Lower lobe of right lung (tissue), 2 donors: ENCODE results near the gene ANKLE1. TPM values are rescaled to one million over a fixed set of nuclear protein-coding genes. Genes with fewer than 3 reads are reported as not detected.

Experiments used
- ATAC-seq, 2 donors: fragments of 200-7000 bp; cut with Tn5 transposase; one replicate each; pipeline ENCODE4 v1.9.1; 2020 to 2022; ENCODE audit warnings: mild to moderate bottlenecking in 2 of 2, moderate library complexity in 2 of 2
- DNase-seq: peaks from one replicate; pipeline ENCODE4 v3.0.0-alpha.2; 2020
- H3K27ac ChIP-seq: fragments of 200-600 bp; one replicate; pipeline ENCODE4 v1.8.0; 2022
- H3K27me3 ChIP-seq: fragments of 200-600 bp; one replicate; pipeline ENCODE4 v1.8.0; 2022; ENCODE audit warnings: low read depth
- H3K36me3 ChIP-seq: fragments of 200-600 bp; one replicate; pipeline ENCODE4 v1.8.0; 2022; ENCODE audit warnings: mild to moderate bottlenecking
- H3K4me1 ChIP-seq: fragments of 200-600 bp; one replicate; pipeline ENCODE4 v1.8.0; 2022
- H3K4me3 ChIP-seq: fragments of 200-600 bp; one replicate; pipeline ENCODE4 v1.8.0; 2022; ENCODE audit warnings: mild to moderate bottlenecking
- H3K9me3 ChIP-seq: fragments of 200-600 bp; one replicate; pipeline ENCODE4 v1.8.0; 2022
- intact Hi-C: fragments of 100-400 bp; cut with DNase I; formaldehyde crosslinking; loops from one replicate; pipeline ENCODE4 v1.11.0; 2022
- total RNA-seq: library from RNA; stranded (reverse); fragmentation: NEBNext Ultra II Directional; extraction: Animal tissue kit (Norgen Biotek cat#: 25700); gene quantifications from one replicate; pipeline ENCODE4 v1.2.1, GENCODE V29; 2021
- TF ChIP-seq, protein P1 (sequence below): fragments of 200-600 bp; IDR thresholded peaks from one replicate; pipeline ENCODE4 v1.8.0; 2022; ENCODE audit warnings: antibody characterized with exemption, mild to moderate bottlenecking
- donor health status: DM: no; HTN: yes; CAD: no; lungs with severe emphysema.

Gene ANKLE1
- total RNA-seq, 1 donor from 2014 or later: 0.92 TPM

DNA sequence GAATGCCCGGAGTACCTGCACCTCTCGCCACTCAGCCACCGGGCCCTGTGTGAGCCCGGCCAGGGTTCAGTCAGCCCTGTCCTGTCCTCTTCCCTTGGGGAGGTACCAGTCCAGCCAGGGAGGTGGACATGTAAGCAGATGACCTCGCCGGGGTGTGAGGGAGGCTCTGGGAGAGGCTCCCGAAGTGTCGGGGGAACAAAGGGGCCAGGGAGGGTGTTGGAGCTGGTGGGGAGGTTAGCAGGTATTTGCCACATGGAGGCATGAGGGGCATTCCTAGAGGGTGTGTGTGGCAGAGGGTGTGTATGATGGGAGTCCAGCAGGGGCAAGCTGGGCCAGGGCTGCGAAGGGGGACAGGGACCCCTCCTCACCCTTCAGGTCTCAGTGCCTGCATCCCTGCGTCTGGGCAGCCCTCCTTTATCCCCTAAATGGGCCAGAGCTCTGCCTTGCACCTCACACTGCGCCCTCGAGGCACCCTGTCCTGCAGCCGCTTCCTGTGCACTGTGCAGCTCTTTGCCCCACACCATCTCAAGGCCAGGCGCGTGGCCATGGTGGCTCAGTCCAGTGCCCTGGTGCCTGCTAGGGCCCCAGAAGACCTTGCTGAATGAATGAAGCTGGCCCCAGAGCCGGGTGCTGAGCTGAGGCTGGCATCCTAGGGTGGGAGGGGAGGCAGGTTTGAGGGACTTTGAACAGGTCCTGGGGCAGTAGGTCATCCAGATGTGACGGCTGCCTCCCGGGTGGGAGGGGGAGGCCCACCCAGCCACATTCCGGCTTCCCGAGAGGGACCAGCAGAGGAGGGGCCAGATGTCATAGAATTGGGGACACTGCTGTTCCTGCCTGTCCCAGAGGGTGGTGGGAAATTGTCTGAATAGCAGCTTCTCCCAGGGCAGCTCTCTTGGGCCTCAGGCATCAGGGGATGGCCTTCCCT, 30.8 kb downstream of the ANKLE1 start:
- DNase-seq (no peak), ATAC-seq (no peak)
- no peaks in the 10 kb centered on the region for H3K9me3 ChIP-seq
- H3K27me3 ChIP-seq: no peaks in the 10 kb centered on the region
- no peak overlapping the region for H3K4me3 ChIP-seq
- TF ChIP-seq, protein P1, sequence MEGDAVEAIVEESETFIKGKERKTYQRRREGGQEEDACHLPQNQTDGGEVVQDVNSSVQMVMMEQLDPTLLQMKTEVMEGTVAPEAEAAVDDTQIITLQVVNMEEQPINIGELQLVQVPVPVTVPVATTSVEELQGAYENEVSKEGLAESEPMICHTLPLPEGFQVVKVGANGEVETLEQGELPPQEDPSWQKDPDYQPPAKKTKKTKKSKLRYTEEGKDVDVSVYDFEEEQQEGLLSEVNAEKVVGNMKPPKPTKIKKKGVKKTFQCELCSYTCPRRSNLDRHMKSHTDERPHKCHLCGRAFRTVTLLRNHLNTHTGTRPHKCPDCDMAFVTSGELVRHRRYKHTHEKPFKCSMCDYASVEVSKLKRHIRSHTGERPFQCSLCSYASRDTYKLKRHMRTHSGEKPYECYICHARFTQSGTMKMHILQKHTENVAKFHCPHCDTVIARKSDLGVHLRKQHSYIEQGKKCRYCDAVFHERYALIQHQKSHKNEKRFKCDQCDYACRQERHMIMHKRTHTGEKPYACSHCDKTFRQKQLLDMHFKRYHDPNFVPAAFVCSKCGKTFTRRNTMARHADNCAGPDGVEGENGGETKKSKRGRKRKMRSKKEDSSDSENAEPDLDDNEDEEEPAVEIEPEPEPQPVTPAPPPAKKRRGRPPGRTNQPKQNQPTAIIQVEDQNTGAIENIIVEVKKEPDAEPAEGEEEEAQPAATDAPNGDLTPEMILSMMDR: no peak
- no peak overlapping the region for H3K27ac ChIP-seq
- intact Hi-C loops: no loop called here
- H3K36me3 ChIP-seq: peaks cover 34% of the 10 kb centered on the region
- H3K4me1 ChIP-seq: peaks cover 26% of the 10 kb centered on the region

DNA sequence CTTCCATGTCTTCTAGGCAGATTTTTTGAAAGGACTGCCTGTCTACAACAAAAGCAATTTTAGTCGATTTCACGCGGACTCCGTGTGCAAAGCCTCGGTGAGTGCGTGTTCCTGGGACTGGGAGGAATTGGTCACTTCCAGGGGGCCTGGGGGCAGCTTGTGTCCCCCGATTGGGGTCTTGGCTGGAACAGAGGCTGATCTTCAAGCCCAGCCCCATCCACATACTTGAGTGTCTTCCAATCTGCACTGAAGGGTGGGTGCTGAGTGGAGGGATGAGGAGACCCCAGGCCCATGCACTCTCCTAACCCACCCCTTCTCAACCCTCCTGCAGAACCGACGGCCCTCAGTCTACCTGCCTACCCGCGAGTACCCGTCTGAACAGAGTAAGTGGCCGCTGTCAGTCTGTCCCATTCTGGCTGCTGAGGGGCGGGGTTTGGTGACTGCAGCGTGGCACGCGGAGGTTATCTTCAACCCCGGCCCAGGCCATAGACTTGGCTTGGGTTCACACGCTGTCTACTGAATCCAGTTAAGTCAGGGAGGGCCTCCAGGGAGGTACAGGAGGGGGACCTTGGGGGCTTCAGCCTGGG, 32.4 kb downstream of the ANKLE1 start:
- Histone ChIP-seq H3K9me3 (no peaks in the 10 kb centered on the region), H3K4me3 (no peak overlapping the region), H3K27me3 (no peaks in the 10 kb centered on the region), H3K27ac (no peak overlapping the region), H3K36me3 (peaks cover 38% of the 10 kb centered on the region), H3K4me1 (peaks cover 26% of the 10 kb centered on the region)
- DNase-seq (no peak), ATAC-seq (no peak)
- intact Hi-C loops: no loop called here
- TF ChIP-seq, protein P1: no peak

DNA sequence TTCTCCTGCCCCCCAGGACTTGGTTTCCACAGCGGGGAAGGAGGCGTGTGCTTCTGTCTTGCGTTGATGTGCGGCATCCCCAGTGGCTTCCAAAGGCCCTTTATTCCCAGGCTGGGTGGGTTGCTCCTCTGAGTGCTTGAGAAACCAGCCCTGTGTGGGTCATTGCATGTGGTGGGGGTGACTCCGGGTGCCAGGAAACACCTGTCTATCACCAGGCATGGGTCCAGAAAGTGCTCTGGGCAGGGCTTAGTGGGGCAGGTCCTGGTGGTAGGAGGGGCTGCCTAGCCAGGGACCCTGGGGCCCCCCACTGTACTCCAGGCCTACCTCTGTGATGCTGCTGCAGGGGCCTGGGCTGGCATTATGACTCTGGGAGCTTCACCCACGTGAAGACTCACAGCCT, 37.3 kb downstream of the ANKLE1 start:
- H3K27ac ChIP-seq: no peak overlapping the region
- peaks cover 59% of the 10 kb centered on the region for H3K36me3 ChIP-seq
- no peaks in the 10 kb centered on the region for H3K27me3 ChIP-seq
- no peaks in the 10 kb centered on the region for H3K4me1 ChIP-seq
- ATAC-seq: no peak
- no peak overlapping the region for H3K4me3 ChIP-seq
- DNase-seq: no peak
- H3K9me3 ChIP-seq: no peaks in the 10 kb centered on the region
- intact Hi-C loops: no loop called here
- TF ChIP-seq, protein P1: no peak

DNA sequence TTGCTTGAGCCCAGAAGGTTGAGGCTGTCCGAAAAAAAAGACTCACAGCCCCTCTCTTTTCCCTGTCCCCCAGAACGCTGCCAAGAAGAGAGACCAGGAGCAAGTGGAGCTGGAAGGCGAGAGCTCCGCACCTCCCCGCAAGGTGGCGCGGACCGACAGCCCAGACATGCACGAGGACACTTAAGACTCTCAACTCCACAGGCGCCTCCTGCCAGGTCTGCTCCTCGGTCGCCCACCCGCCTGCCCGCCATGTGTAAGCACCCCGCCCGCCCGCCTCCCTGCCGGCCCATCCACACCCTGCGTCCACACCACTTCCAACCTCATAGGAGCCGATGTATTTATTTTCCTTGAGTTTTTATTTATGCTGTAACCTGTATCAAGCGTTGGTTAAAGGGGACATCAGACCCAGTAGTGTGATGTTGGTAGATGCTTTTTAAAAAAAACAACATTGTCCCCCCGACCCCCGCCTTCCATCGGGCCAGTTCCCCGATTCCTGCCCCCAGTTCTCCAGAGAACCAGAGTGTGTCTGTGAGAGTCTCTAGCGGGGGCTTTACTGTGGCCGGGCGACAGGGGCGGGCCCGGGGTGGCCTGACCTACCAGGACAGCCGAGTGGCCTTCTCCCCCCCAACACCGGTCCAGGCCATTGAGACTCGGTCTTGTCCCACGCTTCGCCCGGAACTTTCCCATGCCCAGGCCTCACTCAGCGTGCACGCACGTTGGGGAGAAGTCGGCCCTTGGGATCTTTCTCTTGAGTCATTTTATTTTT, 38.0 kb downstream of the ANKLE1 start:
- H3K9me3 ChIP-seq: no peaks in the 10 kb centered on the region
- H3K27me3 ChIP-seq: no peaks in the 10 kb centered on the region
- no peak overlapping the region for H3K27ac ChIP-seq
- intact Hi-C loops: no loop called here
- ATAC-seq: no peak
- TF ChIP-seq, protein P1: no peak
- H3K4me1 ChIP-seq: no peaks in the 10 kb centered on the region
- peaks cover 52% of the 10 kb centered on the region for H3K36me3 ChIP-seq
- no peak for DNase-seq
- no peak overlapping the region for H3K4me3 ChIP-seq

DNA sequence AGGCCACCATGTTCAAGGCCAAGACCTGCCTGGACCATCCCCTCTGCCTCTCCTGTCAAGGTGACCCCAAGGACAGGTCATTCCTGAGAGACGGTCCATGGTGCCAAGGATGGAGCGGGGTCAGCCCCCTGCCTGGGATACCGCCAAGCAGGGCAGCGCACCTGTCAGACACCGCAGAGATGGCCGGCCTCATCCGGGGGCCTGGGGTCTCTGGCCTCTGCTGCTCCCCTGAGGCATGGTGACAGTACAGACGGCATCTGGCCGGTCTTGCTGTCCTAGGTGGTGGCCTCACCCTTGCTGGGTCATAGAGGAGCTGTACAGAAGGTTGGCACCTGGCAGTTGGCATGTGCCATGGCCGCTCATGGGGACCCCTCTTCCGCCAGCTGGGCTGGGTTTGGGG, 38.7 kb downstream of the ANKLE1 start:
- no peak for ATAC-seq
- intact Hi-C loops: no loop called here
- peaks cover 51% of the 10 kb centered on the region for H3K36me3 ChIP-seq
- no peaks in the 10 kb centered on the region for H3K9me3 ChIP-seq
- TF ChIP-seq, protein P1: no peak
- no peak overlapping the region for H3K4me3 ChIP-seq
- H3K27ac ChIP-seq: no peak overlapping the region
- no peaks in the 10 kb centered on the region for H3K4me1 ChIP-seq
- no peak for DNase-seq
- H3K27me3 ChIP-seq: no peaks in the 10 kb centered on the region
